ENCODE data around the gene CD58. TPM values are rescaled to one million over a fixed set of nuclear protein-coding genes. Genes with fewer than 3 reads are reported as not detected.

CD58 gene
- total and polyA plus RNA-seq, 2 experiments from 2014 or later: 6.1 to 20.0 TPM

- Histone ChIP-seq H3K36me3 (no peaks in the 10 kb centered on the region), H3K27me3 (no peaks in the 10 kb centered on the region), H3K4me1 (ENCODE audit: low read depth) (peaks cover 39% of the 10 kb centered on the region), H3K4me3 (no peak overlapping the region), H3K27ac (no peak overlapping the region), H3K9me3 (ENCODE audit: low read depth) (no peaks in the 10 kb centered on the region)
- no peak for DNase-seq (ENCODE audit: low read depth in 1 of 2, low spot score in 1 of 2)
- TF ChIP-seq CTCF (IDR thresholded peaks at IDR 0.05; ENCODE audit: low read depth, low read length): no peak
These were observed 83.8 kb downstream of the CD58 start for GRCh38 chr1:116487031-116487430.

GRCh38 chr1:116486424-116486823 lies 84.4 kb downstream of the CD58 start:
- Histone ChIP-seq H3K27ac (no peak overlapping the region), H3K27me3 (no peaks in the 10 kb centered on the region), H3K9me3 (ENCODE audit: low read depth) (no peaks in the 10 kb centered on the region), H3K36me3 (no peaks in the 10 kb centered on the region), H3K4me1 (ENCODE audit: low read depth) (peaks cover 35% of the 10 kb centered on the region), H3K4me3 (no peak overlapping the region)
- peak in 1 of 2 donors; percentile 70 for DNase-seq (ENCODE audit: low read depth in 1 of 2, low spot score in 1 of 2)
- no peak for TF ChIP-seq CTCF (IDR thresholded peaks at IDR 0.05; ENCODE audit: low read depth, low read length)

DNA sequence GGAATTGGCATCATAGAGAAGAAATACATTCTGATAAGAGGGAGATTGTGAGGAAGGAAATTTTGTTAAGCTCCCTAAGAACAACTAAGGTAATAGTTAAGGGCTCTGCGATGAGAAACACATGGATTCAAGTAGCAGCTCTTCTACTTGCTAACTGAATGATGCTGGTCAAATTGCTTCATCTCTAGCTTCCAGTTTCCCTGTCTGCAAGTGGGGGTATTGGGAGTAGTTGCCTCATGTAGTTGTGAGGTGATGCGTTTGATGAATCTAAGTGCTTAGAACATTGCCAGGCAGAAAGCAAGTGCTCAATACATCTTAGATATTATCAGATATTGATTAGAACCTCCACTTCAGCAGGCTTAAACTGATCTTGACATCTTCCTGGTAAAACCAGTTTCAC lies 84.8 kb downstream of the CD58 start:
- Histone ChIP-seq H3K4me1 (ENCODE audit: low read depth) (peaks cover 39% of the 10 kb centered on the region), H3K27me3 (no peaks in the 10 kb centered on the region), H3K27ac (no peak overlapping the region), H3K36me3 (no peaks in the 10 kb centered on the region), H3K9me3 (ENCODE audit: low read depth) (no peaks in the 10 kb centered on the region), H3K4me3 (no peak overlapping the region)
- DNase-seq (ENCODE audit: low read depth in 1 of 2, low spot score in 1 of 2): peak in 1 of 2 donors; percentile 49
- TF ChIP-seq CTCF (IDR thresholded peaks at IDR 0.05; ENCODE audit: low read depth, low read length): no peak

- TF ChIP-seq CTCF (IDR thresholded peaks at IDR 0.05; ENCODE audit: low read depth, low read length): peak; percentile 92
- no peaks in the 10 kb centered on the region for H3K27me3 ChIP-seq
- peaks cover 38% of the 10 kb centered on the region for H3K4me1 ChIP-seq (ENCODE audit: low read depth)
- no peaks in the 10 kb centered on the region for H3K9me3 ChIP-seq (ENCODE audit: low read depth)
- DNase-seq (ENCODE audit: low read depth in 1 of 2, low spot score in 1 of 2): peak; percentile 92 to 97
- no peaks in the 10 kb centered on the region for H3K36me3 ChIP-seq
- H3K4me3 ChIP-seq: no peak overlapping the region
- peak overlapping the region; percentile 84 for H3K27ac ChIP-seq
These were observed 85.6 kb downstream of the CD58 start for GRCh38 chr1:116485071-116485735.

- DNase-seq (ENCODE audit: low read depth in 1 of 2, low spot score in 1 of 2): peak; percentile 81
- peak overlapping the region; percentile 84 for H3K27ac ChIP-seq
- no peaks in the 10 kb centered on the region for H3K27me3 ChIP-seq
- peaks cover 35% of the 10 kb centered on the region for H3K4me1 ChIP-seq (ENCODE audit: low read depth)
- no peak for TF ChIP-seq CTCF (IDR thresholded peaks at IDR 0.05; ENCODE audit: low read depth, low read length)
- H3K4me3 ChIP-seq: no peak overlapping the region
- no peaks in the 10 kb centered on the region for H3K9me3 ChIP-seq (ENCODE audit: low read depth)
- H3K36me3 ChIP-seq: no peaks in the 10 kb centered on the region
These were observed 87.1 kb downstream of the CD58 start for GRCh38 chr1:116483481-116484309.
